Erythroblast (primary cell): ENCODE results near the gene OTOG.
A peak's percentile ranks its signal among the peaks of the same experiment; 100 is the strongest.

Experiments used
- DNase-seq, 2 experiments: peaks; one replicate each; lab custom pipeline; 2025; lab: John Stamatoyannopoulos, UW
- GATA1 ChIP-seq: IDR thresholded peaks from 2 replicates; pipeline ENCODE4 v1.6.1; 2011; ENCODE audit warnings: low read depth, mild to moderate bottlenecking, control low read depth, low read length, moderate library complexity
- POLR2A ChIP-seq: IDR thresholded peaks from 2 replicates; pipeline ENCODE4 v1.6.1; 2011; ENCODE audit warnings: mild to moderate bottlenecking, low read length

OTOG gene

GRCh38 chr11:17526931-17527627 is 20.0 kb upstream of the OTOG start:
- no peak for DNase-seq
- no peak for TF ChIP-seq POLR2A
- no peak for TF ChIP-seq GATA1

GRCh38 chr11:17527628-17527995 is 19.4 kb upstream of the OTOG start:
- TF ChIP-seq GATA1 (no peak), POLR2A (no peak)

GRCh38 chr11:17528181-17528691 is 18.8 kb upstream of the OTOG start:
- no peak for TF ChIP-seq GATA1
- TF ChIP-seq POLR2A: no peak
- DNase-seq: peak; percentile 36 to 57

More at GRCh38 chr11:17527628-17527995, 19.4 kb upstream of the OTOG start:
- no peak for DNase-seq

DNA sequence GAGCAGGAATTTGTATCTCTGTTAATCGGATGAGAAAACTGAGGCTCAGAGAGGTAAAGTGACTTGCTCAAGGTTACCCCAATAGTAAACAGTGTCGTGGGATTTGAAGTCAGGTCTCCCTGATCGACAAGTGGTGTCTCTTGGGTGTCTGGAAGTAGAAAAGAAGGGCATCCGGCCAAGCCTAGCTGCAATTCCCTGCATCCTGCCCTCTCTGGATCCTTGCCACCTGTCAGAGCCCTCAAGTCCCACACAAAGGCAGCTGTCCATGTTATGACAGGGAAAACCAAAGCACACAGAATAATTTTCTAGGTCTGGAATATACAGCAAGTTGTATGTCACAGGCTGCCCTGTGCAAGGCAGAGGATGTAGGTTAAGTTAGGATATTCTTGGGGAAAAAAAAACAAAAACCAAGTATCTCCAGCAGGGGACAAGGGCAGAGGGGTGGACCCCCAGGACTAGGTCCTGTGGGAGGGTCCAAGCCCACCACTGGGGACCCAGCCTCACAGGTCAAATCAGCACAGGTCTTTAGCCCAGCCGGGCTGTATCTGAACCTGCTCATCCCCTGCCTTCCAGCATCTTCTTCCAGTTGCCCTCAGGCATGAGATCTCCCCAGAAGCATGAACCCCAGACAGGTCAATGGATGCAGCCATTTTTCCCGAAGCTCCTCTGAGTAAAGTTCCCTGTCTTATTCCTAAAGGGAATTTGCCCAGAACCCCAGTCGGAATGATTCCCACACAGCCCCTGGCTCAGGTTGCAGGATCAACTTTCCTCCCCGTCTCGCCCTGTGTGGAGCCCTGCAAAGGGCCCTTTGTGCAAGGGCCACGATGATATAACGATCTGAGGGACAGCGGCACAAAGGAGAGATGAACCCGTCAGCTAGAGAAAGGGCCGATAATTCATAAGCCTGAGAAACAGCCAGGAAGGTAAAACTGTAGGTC is 17.9 kb upstream of the OTOG start:
- TF ChIP-seq GATA1 (no peak), POLR2A (no peak)
- no peak for DNase-seq

- DNase-seq: no peak
- no peak for TF ChIP-seq POLR2A
- no peak for TF ChIP-seq GATA1
Observed at GRCh38 chr11:17529844-17530185, 17.2 kb upstream of the OTOG start.

DNA sequence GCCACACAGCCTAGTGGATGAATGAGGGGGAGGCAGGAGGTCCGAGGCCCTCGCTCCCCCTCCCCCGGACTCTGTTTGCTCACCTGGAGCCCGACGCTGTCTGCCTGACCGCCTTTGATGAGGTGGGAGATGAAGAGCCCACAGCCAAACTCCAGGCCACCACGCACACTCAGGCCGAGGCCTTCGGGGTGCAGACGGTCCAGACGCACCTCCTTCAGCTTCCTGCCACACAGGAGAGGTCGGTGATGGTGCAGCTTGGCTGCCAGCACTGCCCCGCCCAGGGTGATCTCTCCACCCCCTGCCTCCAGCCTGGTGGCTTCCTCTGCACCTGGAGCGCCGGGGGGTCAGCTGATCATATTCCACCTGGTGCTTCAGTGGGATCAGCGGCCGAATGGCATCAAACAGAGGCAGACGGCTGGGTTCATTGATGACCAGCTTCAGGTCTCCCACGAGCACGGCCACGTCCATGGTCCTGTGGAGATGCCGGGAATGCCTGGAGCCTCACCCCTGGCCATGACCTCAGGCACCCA is 15.9 kb upstream of the OTOG start:
- no peak for TF ChIP-seq GATA1
- TF ChIP-seq POLR2A: no peak

DNA sequence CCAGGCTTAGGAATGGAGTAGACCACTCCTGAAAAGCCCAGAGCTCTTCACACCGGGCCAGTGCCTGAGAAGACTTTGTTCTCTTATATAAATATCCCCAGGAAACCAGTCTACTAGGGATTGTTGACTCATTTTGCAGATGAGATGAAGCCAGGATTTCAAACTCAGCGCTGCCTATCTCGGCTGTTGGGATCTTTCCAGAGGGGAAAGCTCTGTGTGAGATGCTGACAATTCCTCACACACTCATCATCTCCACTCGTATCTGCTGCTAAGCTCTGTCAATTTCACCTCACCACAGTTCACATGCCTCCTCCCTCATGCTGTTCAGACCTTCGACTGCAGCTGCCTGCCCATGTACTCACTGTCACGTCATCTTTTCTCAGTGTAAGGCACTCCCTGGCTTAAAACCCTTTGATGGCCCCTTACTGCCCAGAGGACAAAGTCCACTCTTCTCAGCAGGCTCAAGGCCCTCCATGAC is 15.4 kb upstream of the OTOG start:
- no peak for DNase-seq
- no peak for TF ChIP-seq GATA1
- no peak for TF ChIP-seq POLR2A

More for the DNA sequence above, 15.9 kb upstream of the OTOG start:
- DNase-seq: no peak

DNA sequence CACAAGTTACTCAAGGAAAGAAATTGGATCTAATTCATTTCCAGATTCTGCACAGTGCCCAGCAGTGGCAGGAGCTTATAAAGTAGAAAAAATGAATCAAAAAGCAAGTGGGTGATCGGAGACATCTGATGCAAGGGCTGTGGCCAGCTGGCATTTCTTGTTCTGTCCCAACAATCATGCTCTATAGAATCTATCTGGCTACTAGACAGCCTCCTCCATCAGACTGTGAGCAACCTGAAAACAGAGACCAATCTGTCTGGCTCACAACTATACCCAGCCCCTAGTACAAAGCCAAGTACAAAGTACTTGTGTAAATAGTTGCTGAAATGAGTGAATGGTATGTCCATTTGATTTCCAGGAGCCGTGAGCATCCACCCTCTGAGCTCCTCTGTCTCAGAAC is 14.3 kb upstream of the OTOG start:
- no peak for DNase-seq
- no peak for TF ChIP-seq POLR2A

DNA sequence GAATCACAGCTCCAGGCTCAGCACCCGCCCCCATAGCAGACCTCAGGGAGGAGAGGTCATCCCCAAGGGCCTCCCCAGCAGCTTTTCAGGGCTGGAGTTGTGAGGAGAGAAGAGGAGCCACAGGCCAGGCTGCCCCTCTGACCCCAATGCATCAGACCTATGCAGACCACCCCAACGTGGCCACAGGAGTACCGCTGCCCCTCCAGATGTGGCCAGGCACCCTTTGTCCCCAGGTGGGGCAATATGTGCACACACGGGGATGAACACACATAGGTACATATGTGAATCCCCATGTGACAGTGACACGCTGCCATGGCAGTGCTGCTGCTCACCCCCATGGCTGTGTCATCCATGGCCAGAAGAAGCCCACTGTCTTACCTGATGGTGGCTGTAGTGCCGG is 13.7 kb upstream of the OTOG start:
- TF ChIP-seq GATA1 (no peak), POLR2A (no peak)
- no peak for DNase-seq

GRCh38 chr11:17533778-17534415 is 13.2 kb upstream of the OTOG start:
- TF ChIP-seq GATA1: no peak
- TF ChIP-seq POLR2A: no peak
- no peak for DNase-seq

DNA sequence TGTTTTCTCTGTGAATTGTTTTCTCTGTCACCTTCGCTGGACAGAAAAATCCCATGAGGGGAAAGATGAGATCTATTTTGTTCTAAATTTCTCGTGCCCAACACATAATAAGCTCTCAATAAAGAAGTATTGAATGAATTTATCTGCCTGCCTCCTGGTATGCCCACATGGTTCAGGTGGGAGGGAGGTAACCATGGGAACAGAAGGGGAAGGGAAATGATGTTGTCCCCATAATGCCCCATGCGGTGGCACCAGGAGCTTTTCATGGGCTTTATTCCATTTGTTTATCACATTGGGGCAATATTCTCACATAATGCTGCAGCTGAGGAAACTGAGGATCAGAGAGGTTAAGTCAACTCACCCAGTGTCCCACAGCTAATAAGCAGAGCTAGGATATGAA is 11.6 kb upstream of the OTOG start:
- no peak for TF ChIP-seq POLR2A
- TF ChIP-seq GATA1: no peak

GRCh38 chr11:17537261-17537660 is 9.8 kb upstream of the OTOG start:
- no peak for DNase-seq

More for the DNA sequence above, 11.6 kb upstream of the OTOG start:
- no peak for DNase-seq

GRCh38 chr11:17538054-17538453 is 9.0 kb upstream of the OTOG start:
- TF ChIP-seq GATA1: no peak
- DNase-seq: no peak

More at GRCh38 chr11:17537261-17537660, 9.8 kb upstream of the OTOG start:
- no peak for TF ChIP-seq GATA1
- no peak for TF ChIP-seq POLR2A
